ENCODE measurements around the gene SYNPO2.

Gene SYNPO2

GRCh38 chr4:118884716-118885115 lies 3.9 kb upstream of the SYNPO2 start:
- Histone ChIP-seq H3K9ac (ENCODE audit: low read length) (no peak overlapping the region), H3K4me2 (ENCODE audit: low read length) (no peak overlapping the region), H3K4me1 (ENCODE audit: control insufficient read depth, low read depth, low read length) (no peaks in the 10 kb centered on the region), H2AK5ac (ENCODE audit: low read length) (no peak overlapping the region), H3K36me3 (ENCODE audit: control insufficient read depth, insufficient read depth, low read length) (no peaks in the 10 kb centered on the region), H3K18ac (ENCODE audit: low read length) (no peak overlapping the region), H2BK120ac (ENCODE audit: low read depth, low read length) (no peak overlapping the region), H3K4me3 (ENCODE audit: low read length) (no peak overlapping the region), H3K79me1 (ENCODE audit: low read length) (no peaks in the 10 kb centered on the region), H4K8ac (ENCODE audit: low read depth, low read length) (no peak overlapping the region), H3K56ac (ENCODE audit: low read length) (no peak overlapping the region), H3K23ac (ENCODE audit: low read length) (no peak overlapping the region), H3K27me3 (ENCODE audit: insufficient read depth, low read length, poor library complexity) (no peaks in the 10 kb centered on the region), H4K5ac (ENCODE audit: low read length) (no peak overlapping the region), H3K4ac (ENCODE audit: low read depth, low read length) (no peak overlapping the region), H3K27ac (ENCODE audit: low read depth, low read length) (no peak overlapping the region), H2BK15ac (replicated peaks; ENCODE audit: low read depth) (no peak overlapping the region), H2BK5ac (ENCODE audit: low read length) (no peak overlapping the region), H3K79me2 (ENCODE audit: control insufficient read depth, insufficient read depth, low read length) (no peaks in the 10 kb centered on the region)
- no CpG with 5 or more reads among the region's 3 CpGs for WGBS (ENCODE audit: extremely low coverage, insufficient coverage, low lambda C conversion rate)
- DNase-seq = no peak

GRCh38 chr4:118889312-118889691 lies 648 bp downstream of the SYNPO2 start:
- no peak overlapping the region for H3K4ac ChIP-seq (ENCODE audit: low read depth, low read length)
- no peaks in the 10 kb centered on the region for H3K36me3 ChIP-seq (ENCODE audit: control insufficient read depth, insufficient read depth, low read length)
- no peak overlapping the region for H2BK15ac ChIP-seq (replicated peaks; ENCODE audit: low read depth)
- no CpG with 5 or more reads among the region's 4 CpGs for WGBS (ENCODE audit: extremely low coverage, insufficient coverage, low lambda C conversion rate)
- no peak overlapping the region for H3K27ac ChIP-seq (ENCODE audit: low read depth, low read length)
- no peak overlapping the region for H3K18ac ChIP-seq (ENCODE audit: low read length)
- DNase-seq = no peak
- no peak overlapping the region for H4K5ac ChIP-seq (ENCODE audit: low read length)
- H4K8ac ChIP-seq (ENCODE audit: low read depth, low read length) = no peak overlapping the region
- no peak overlapping the region for H3K56ac ChIP-seq (ENCODE audit: low read length)
- H3K79me1 ChIP-seq (ENCODE audit: low read length) = no peaks in the 10 kb centered on the region
- no peak overlapping the region for H3K9ac ChIP-seq (ENCODE audit: low read length)
- no peak overlapping the region for H2BK5ac ChIP-seq (ENCODE audit: low read length)
- H3K4me2 ChIP-seq (ENCODE audit: low read length) = no peak overlapping the region
- no peaks in the 10 kb centered on the region for H3K79me2 ChIP-seq (ENCODE audit: control insufficient read depth, insufficient read depth, low read length)
- no peaks in the 10 kb centered on the region for H3K4me1 ChIP-seq (ENCODE audit: control insufficient read depth, low read depth, low read length)
- H3K4me3 ChIP-seq (ENCODE audit: low read length) = no peak overlapping the region
- H2BK120ac ChIP-seq (ENCODE audit: low read depth, low read length) = no peak overlapping the region
- no peak overlapping the region for H3K23ac ChIP-seq (ENCODE audit: low read length)
- H3K27me3 ChIP-seq (ENCODE audit: insufficient read depth, low read length, poor library complexity) = no peaks in the 10 kb centered on the region
- no peak overlapping the region for H2AK5ac ChIP-seq (ENCODE audit: low read length)

GRCh38 chr4:118894034-118894433 lies 5.4 kb downstream of the SYNPO2 start:
- no peaks in the 10 kb centered on the region for H3K27me3 ChIP-seq (ENCODE audit: insufficient read depth, low read length, poor library complexity)

DNA sequence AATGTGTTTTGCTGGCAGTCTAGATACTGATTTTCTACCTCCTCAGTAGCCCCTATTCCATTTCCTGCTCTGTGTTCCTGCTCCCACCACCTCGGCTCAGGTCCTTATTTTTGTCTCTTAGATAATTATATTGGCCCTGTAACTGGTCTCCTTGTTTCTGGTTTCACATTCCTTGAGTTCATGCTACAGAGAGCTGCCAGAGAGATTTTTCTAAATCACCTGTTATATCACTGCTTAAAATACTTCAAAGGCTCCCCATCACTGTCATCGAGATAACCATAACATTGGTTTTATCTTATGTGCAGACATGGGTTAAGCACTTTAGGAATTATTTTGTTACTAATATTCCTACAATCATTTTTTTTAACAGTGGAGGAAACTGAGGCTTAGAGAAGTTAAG lies 9.6 kb downstream of the SYNPO2 start:
- Histone ChIP-seq H3K23ac (ENCODE audit: low read length) (no peak overlapping the region), H3K18ac (ENCODE audit: low read length) (no peak overlapping the region), H2AK5ac (ENCODE audit: low read length) (no peak overlapping the region), H3K4me3 (ENCODE audit: low read length) (no peak overlapping the region), H2BK120ac (ENCODE audit: low read depth, low read length) (no peak overlapping the region), H3K9ac (ENCODE audit: low read length) (no peak overlapping the region), H3K79me1 (ENCODE audit: low read length) (no peaks in the 10 kb centered on the region), H3K4ac (ENCODE audit: low read depth, low read length) (no peak overlapping the region), H3K56ac (ENCODE audit: low read length) (no peak overlapping the region), H4K5ac (ENCODE audit: low read length) (no peak overlapping the region), H3K27me3 (ENCODE audit: insufficient read depth, low read length, poor library complexity) (no peaks in the 10 kb centered on the region), H3K79me2 (ENCODE audit: control insufficient read depth, insufficient read depth, low read length) (no peaks in the 10 kb centered on the region), H4K8ac (ENCODE audit: low read depth, low read length) (no peak overlapping the region), H3K4me1 (ENCODE audit: control insufficient read depth, low read depth, low read length) (no peaks in the 10 kb centered on the region), H3K36me3 (ENCODE audit: control insufficient read depth, insufficient read depth, low read length) (no peaks in the 10 kb centered on the region), H2BK5ac (ENCODE audit: low read length) (no peak overlapping the region), H2BK15ac (replicated peaks; ENCODE audit: low read depth) (no peak overlapping the region), H3K27ac (ENCODE audit: low read depth, low read length) (no peak overlapping the region), H3K4me2 (ENCODE audit: low read length) (no peak overlapping the region)
- no CpG with 5 or more reads among the region's 2 CpGs for WGBS (ENCODE audit: extremely low coverage, insufficient coverage, low lambda C conversion rate)
- no peak for DNase-seq

More at GRCh38 chr4:118894034-118894433, 5.4 kb downstream of the SYNPO2 start:
- Histone ChIP-seq H4K8ac (ENCODE audit: low read depth, low read length) (no peak overlapping the region), H3K9ac (ENCODE audit: low read length) (no peak overlapping the region), H3K4ac (ENCODE audit: low read depth, low read length) (no peak overlapping the region), H3K4me2 (ENCODE audit: low read length) (no peak overlapping the region), H3K4me1 (ENCODE audit: control insufficient read depth, low read depth, low read length) (no peaks in the 10 kb centered on the region), H2BK120ac (ENCODE audit: low read depth, low read length) (no peak overlapping the region), H3K79me1 (ENCODE audit: low read length) (no peaks in the 10 kb centered on the region), H2AK5ac (ENCODE audit: low read length) (no peak overlapping the region), H3K4me3 (ENCODE audit: low read length) (no peak overlapping the region), H3K56ac (ENCODE audit: low read length) (no peak overlapping the region), H3K27ac (ENCODE audit: low read depth, low read length) (no peak overlapping the region), H3K79me2 (ENCODE audit: control insufficient read depth, insufficient read depth, low read length) (no peaks in the 10 kb centered on the region), H3K36me3 (ENCODE audit: control insufficient read depth, insufficient read depth, low read length) (no peaks in the 10 kb centered on the region), H3K23ac (ENCODE audit: low read length) (no peak overlapping the region), H4K5ac (ENCODE audit: low read length) (no peak overlapping the region), H2BK5ac (ENCODE audit: low read length) (no peak overlapping the region), H3K18ac (ENCODE audit: low read length) (no peak overlapping the region), H2BK15ac (replicated peaks; ENCODE audit: low read depth) (no peak overlapping the region)
- WGBS (ENCODE audit: extremely low coverage, insufficient coverage, low lambda C conversion rate) = no CpG with 5 or more reads among the region's 3 CpGs
- DNase-seq = no peak

DNA sequence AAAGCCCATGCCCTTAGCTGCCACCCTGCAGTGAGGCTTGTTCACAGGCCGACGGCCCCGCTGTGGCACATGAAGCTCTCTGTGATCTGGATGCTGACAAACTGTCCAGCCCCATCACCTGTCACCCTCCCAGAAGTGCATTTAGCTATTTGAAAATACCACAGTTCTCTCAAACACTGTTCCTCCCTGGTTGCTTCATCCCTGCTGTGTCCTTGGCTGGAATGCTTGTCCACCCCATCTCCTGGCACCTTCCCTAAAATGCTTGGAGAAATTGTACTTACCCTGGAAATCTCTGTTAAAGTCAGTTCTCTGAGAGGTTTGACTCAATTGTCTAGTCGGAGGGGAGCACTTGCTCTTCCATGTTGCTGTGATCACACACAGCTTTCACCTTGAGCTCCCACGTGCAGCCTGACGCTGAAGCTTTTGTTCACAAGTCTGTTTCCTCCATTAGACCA lies 10.1 kb downstream of the SYNPO2 start:
- DNase-seq = no peak
- Histone ChIP-seq H3K36me3 (ENCODE audit: control insufficient read depth, insufficient read depth, low read length) (no peaks in the 10 kb centered on the region), H3K79me2 (ENCODE audit: control insufficient read depth, insufficient read depth, low read length) (no peaks in the 10 kb centered on the region), H2BK15ac (replicated peaks; ENCODE audit: low read depth) (no peak overlapping the region), H2BK5ac (ENCODE audit: low read length) (no peak overlapping the region), H4K5ac (ENCODE audit: low read length) (no peak overlapping the region), H3K9ac (ENCODE audit: low read length) (no peak overlapping the region), H3K27ac (ENCODE audit: low read depth, low read length) (no peak overlapping the region), H4K8ac (ENCODE audit: low read depth, low read length) (no peak overlapping the region), H2BK120ac (ENCODE audit: low read depth, low read length) (no peak overlapping the region), H3K79me1 (ENCODE audit: low read length) (no peaks in the 10 kb centered on the region), H3K56ac (ENCODE audit: low read length) (no peak overlapping the region), H3K23ac (ENCODE audit: low read length) (no peak overlapping the region), H3K4me3 (ENCODE audit: low read length) (no peak overlapping the region), H3K18ac (ENCODE audit: low read length) (no peak overlapping the region), H3K4ac (ENCODE audit: low read depth, low read length) (no peak overlapping the region), H3K4me1 (ENCODE audit: control insufficient read depth, low read depth, low read length) (no peaks in the 10 kb centered on the region), H3K4me2 (ENCODE audit: low read length) (no peak overlapping the region), H3K27me3 (ENCODE audit: insufficient read depth, low read length, poor library complexity) (no peaks in the 10 kb centered on the region), H2AK5ac (ENCODE audit: low read length) (no peak overlapping the region)
- WGBS (ENCODE audit: extremely low coverage, insufficient coverage, low lambda C conversion rate) = no CpG with 5 or more reads among the region's 6 CpGs

DNA sequence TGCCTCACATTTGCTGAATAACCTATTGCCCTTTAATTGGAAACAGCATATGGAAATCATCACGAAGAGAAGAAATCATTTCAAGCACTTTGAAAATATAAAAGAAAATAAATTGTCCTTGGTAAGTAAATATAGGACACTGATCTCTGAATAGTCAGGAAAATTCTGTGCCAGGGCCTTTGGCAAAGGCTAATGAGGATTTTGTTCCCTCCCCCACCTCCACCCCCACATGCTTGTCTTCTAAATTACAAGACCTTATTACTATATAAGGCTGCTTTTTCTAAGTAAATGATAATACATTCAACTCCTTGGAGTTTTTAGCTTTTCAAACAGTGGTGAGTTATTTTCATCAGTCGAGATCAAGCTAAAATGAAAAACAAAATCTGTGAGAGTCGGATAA lies 15.8 kb downstream of the SYNPO2 start:
- Histone ChIP-seq H2BK15ac (replicated peaks; ENCODE audit: low read depth) (no peak overlapping the region), H3K56ac (ENCODE audit: low read length) (no peak overlapping the region), H3K4ac (ENCODE audit: low read depth, low read length) (no peak overlapping the region), H3K9ac (ENCODE audit: low read length) (no peak overlapping the region), H3K4me1 (ENCODE audit: control insufficient read depth, low read depth, low read length) (no peaks in the 10 kb centered on the region), H3K27ac (ENCODE audit: low read depth, low read length) (no peak overlapping the region), H2BK120ac (ENCODE audit: low read depth, low read length) (no peak overlapping the region), H3K4me2 (ENCODE audit: low read length) (no peak overlapping the region), H2BK5ac (ENCODE audit: low read length) (no peak overlapping the region), H3K36me3 (ENCODE audit: control insufficient read depth, insufficient read depth, low read length) (no peaks in the 10 kb centered on the region), H4K5ac (ENCODE audit: low read length) (no peak overlapping the region), H3K18ac (ENCODE audit: low read length) (no peak overlapping the region), H3K79me2 (ENCODE audit: control insufficient read depth, insufficient read depth, low read length) (no peaks in the 10 kb centered on the region), H3K79me1 (ENCODE audit: low read length) (no peaks in the 10 kb centered on the region), H3K4me3 (ENCODE audit: low read length) (no peak overlapping the region), H3K27me3 (ENCODE audit: insufficient read depth, low read length, poor library complexity) (no peaks in the 10 kb centered on the region), H3K23ac (ENCODE audit: low read length) (no peak overlapping the region), H2AK5ac (ENCODE audit: low read length) (no peak overlapping the region), H4K8ac (ENCODE audit: low read depth, low read length) (no peak overlapping the region)
- DNase-seq = no peak
- no CpG with 5 or more reads among the region's 3 CpGs for WGBS (ENCODE audit: extremely low coverage, insufficient coverage, low lambda C conversion rate)
